Calu3 (cell line): ENCODE measurements around the gene SLC12A7. TPM values are rescaled to one million over a fixed set of nuclear protein-coding genes. Genes with fewer than 3 reads are reported as not detected.

Source experiments
- BruUV-seq: library from RNA; stranded (reverse); fragments of 400-500 nt; replicated peaks from 2 replicates; lab custom pipeline; 2021; lab: Mats Ljungman, UMichigan
- CTCF ChIA-PET: fragments of 300-600 bp; sonication (Branson Sonifier 250); formaldehyde crosslinking; loops from one replicate; lab custom pipeline; 2022; ENCODE audit warnings: antibody characterized with exemption; lab: Charles Lee
- DNase-seq: peaks from one replicate; pipeline ENCODE4 v3.0.0; 2022
- H3K27ac Mint-ChIP-seq: one replicate; pipeline ENCODE4 v1.8.0; 2022; ENCODE audit warnings: mixed read lengths; ENCODE audit not compliant: unreplicated experiment
- H3K27me3 Mint-ChIP-seq: one replicate; pipeline ENCODE4 v1.8.0; 2022; ENCODE audit warnings: mixed read lengths; ENCODE audit not compliant: unreplicated experiment
- H3K36me3 Mint-ChIP-seq: one replicate; pipeline ENCODE4 v1.8.0; 2022; ENCODE audit warnings: mild to moderate bottlenecking, moderate library complexity, mixed read lengths; ENCODE audit not compliant: insufficient read depth, unreplicated experiment
- H3K4me1 Mint-ChIP-seq: one replicate; pipeline ENCODE4 v1.8.0; 2022; ENCODE audit warnings: mild to moderate bottlenecking, low read depth, mixed read lengths; ENCODE audit not compliant: unreplicated experiment
- H3K4me3 Mint-ChIP-seq: one replicate; pipeline ENCODE4 v1.8.0; 2022; ENCODE audit warnings: mild to moderate bottlenecking, low read depth, moderate library complexity, mixed read lengths; ENCODE audit not compliant: unreplicated experiment
- H3K9me3 Mint-ChIP-seq: one replicate; pipeline ENCODE4 v1.8.0; 2022; ENCODE audit warnings: low read depth, mixed read lengths; ENCODE audit not compliant: unreplicated experiment
- intact Hi-C: fragments of 100-400 bp; cut with micrococcal nuclease; formaldehyde crosslinking; loops from one replicate; pipeline ENCODE4 v1.10.0; 2022; ENCODE audit not compliant: unreplicated experiment
- total RNA-seq: library from RNA; stranded (reverse); gene quantifications from 2 replicates; pipeline ENCODE4 v1.2.3, GENCODE V29; 2022
- TF ChIP-seq, protein P1 (sequence below): fragments of 200-600 bp; IDR thresholded peaks from one replicate; pipeline ENCODE4 v1.8.0; 2022; ENCODE audit warnings: antibody characterized with exemption; ENCODE audit not compliant: unreplicated experiment

Gene SLC12A7
- total RNA-seq, 1 experiment from 2014 or later = 82.3 TPM

DNA sequence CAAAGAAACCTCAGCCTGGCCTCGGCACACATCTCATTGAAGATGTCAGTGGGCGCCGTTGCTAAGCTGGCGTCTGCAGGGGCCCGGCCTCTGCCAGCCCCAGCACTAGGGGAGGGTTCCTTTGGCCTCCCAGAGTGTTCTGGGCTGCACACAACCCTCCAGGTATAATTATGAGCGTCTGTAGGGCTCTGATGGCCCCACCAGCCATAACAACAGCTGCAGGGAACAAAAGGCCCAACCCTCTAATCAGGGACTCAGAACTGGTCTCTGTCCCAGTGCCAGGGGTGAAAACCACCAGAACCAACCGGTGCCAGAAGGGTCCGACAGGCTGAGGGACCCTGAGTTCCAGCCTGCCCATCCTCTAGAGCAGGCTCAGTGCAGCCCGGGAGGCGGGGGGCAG lies 39.5 kb upstream of the SLC12A7 start:
- CTCF ChIA-PET = no interaction called here
- peaks cover 13% of the 10 kb centered on the region for H3K27me3 Mint-ChIP-seq
- H3K9me3 Mint-ChIP-seq = no peaks in the 10 kb centered on the region
- no peak overlapping the region for H3K4me3 Mint-ChIP-seq
- intact Hi-C loops = no loop called here
- DNase-seq = no peak
- peaks cover 30% of the 10 kb centered on the region for H3K4me1 Mint-ChIP-seq
- no TSS peak for BruUV-seq
- H3K36me3 Mint-ChIP-seq = no peaks in the 10 kb centered on the region
- TF ChIP-seq, protein P1, sequence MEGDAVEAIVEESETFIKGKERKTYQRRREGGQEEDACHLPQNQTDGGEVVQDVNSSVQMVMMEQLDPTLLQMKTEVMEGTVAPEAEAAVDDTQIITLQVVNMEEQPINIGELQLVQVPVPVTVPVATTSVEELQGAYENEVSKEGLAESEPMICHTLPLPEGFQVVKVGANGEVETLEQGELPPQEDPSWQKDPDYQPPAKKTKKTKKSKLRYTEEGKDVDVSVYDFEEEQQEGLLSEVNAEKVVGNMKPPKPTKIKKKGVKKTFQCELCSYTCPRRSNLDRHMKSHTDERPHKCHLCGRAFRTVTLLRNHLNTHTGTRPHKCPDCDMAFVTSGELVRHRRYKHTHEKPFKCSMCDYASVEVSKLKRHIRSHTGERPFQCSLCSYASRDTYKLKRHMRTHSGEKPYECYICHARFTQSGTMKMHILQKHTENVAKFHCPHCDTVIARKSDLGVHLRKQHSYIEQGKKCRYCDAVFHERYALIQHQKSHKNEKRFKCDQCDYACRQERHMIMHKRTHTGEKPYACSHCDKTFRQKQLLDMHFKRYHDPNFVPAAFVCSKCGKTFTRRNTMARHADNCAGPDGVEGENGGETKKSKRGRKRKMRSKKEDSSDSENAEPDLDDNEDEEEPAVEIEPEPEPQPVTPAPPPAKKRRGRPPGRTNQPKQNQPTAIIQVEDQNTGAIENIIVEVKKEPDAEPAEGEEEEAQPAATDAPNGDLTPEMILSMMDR = no peak
- no peak overlapping the region for H3K27ac Mint-ChIP-seq

- H3K4me3 Mint-ChIP-seq = no peak overlapping the region
- no peak overlapping the region for H3K27ac Mint-ChIP-seq
- H3K36me3 Mint-ChIP-seq = no peaks in the 10 kb centered on the region
- CTCF ChIA-PET = interaction anchor here (0.8 to 0.9 kb wide), 2 partner anchors 20 to 45 kb away, joined by 3 to 5 read pairs; no protein-coding TSS in a partner anchor
- peaks cover 30% of the 10 kb centered on the region for H3K4me1 Mint-ChIP-seq
- intact Hi-C loops = no loop called here
- no peaks in the 10 kb centered on the region for H3K9me3 Mint-ChIP-seq
- no peak for DNase-seq
- H3K27me3 Mint-ChIP-seq = peaks cover 13% of the 10 kb centered on the region
- TF ChIP-seq, protein P1 = no peak
- BruUV-seq = no TSS peak
These were observed 39.0 kb upstream of the SLC12A7 start for GRCh38 chr5:1150866-1151265.

DNA sequence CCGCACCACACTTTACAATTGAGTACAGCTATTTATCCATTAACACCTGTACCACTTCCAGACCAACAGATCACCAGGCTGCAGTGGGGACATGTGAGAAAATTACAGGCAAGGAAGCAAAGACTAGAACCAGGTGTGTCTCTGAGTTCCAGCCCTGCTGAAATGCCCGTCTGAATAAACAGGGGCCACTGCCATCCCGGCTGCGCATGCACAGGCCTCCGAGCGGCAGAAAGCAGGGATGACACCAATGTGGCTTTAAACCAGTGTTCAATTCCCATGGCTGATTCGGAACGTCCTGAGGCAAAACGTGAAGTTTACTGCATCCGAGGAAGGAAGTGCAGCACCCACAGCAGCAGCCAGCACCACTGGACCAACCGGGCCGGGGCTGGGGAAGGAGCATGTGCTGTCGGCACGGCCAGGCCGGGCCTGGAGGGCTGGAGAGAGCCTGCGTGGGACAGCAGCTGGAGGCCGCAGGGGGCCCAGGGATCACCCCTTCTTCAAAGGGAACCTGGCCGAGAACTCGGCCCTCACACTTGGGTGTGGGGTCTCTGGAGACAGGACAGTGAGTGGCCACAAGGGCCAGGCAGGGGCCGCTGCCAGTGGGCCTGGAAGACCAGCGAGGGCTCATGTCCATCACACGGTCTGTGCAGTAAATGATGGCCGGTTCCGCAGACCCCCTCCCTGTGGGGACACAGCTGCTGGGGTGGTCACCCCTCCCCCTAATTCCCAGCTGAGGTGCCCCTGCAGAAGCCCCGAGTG lies 33.0 kb upstream of the SLC12A7 start:
- Mint-ChIP-seq H3K4me3 (no peak overlapping the region), H3K4me1 (peaks cover 17% of the 10 kb centered on the region), H3K27me3 (no peaks in the 10 kb centered on the region), H3K27ac (no peak overlapping the region), H3K36me3 (peaks cover 4% of the 10 kb centered on the region), H3K9me3 (no peaks in the 10 kb centered on the region)
- intact Hi-C loops = no loop called here
- CTCF ChIA-PET = interaction anchor here (1.0 kb wide), 1 partner anchor 16 kb away, joined by 3 read pairs; no protein-coding TSS in a partner anchor
- no peak for DNase-seq
- TF ChIP-seq, protein P1 = no peak
- BruUV-seq = no TSS peak

- Mint-ChIP-seq H3K36me3 (peaks cover 5% of the 10 kb centered on the region), H3K4me3 (no peak overlapping the region), H3K27ac (no peak overlapping the region), H3K9me3 (no peaks in the 10 kb centered on the region), H3K4me1 (peaks cover 18% of the 10 kb centered on the region), H3K27me3 (no peaks in the 10 kb centered on the region)
- TF ChIP-seq, protein P1 = no peak
- DNase-seq = no peak
- CTCF ChIA-PET = interaction anchor here (1.0 kb wide), 1 partner anchor 17 kb away, joined by 3 read pairs; no protein-coding TSS in a partner anchor
- no TSS peak for BruUV-seq
- intact Hi-C loops = no loop called here
These were observed 32.2 kb upstream of the SLC12A7 start for GRCh38 chr5:1144089-1144488.
